Measurements from ENCODE around the gene USP36.

DNA sequence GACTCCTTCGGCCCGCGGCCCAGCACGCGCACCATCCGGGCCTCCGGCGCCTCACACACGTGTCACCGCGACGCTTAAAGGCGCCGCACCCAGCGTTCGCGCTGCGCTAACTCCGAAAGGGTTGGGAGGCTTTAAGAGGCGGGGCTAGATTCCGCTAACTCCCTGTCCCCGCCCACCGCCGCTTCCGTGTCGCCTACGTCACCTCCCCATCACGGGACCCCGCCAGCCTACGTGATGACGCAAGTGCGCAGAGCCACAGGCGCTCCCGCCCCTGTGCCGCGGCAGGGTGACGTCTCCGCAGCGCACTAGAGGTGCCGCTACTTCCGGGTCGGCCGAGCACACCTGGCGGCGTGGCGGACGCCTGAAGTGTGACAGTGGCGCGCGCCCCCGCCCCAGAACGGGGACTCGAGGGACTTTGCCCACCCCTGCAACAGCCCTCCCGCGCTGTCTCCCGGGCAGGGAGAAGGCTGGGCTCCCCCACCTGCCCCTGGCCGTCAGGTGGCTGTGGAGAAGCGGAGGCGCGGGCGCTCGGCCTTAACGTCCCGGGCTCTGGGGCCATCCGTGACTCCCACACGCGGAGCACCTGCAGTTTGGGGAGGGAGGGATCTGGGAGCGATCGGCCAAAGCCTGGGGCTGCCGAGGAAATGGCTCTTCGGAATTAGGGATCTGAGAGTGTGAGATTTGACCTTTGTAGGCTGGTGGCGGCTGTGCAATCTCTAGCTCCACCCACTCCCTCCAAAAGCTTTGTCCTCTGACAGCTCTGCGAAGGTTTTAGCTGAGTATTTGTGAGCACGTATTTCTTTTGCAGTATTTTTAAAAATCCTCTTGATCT, at the start of gene USP36:
- TF ChIP-seq CTCF (conservative IDR thresholded peaks at IDR 0.05 in 1 of 2, IDR thresholded peaks at IDR 0.05 in 1 of 2; ENCODE audit: extremely low read depth in 1 of 2, insufficient read depth in 1 of 2, low read depth in 1 of 2, low read length in 2 of 2) (peak in 1 of 2 donors; percentile 11), EZH2 (IDR thresholded peaks at IDR 0.05; ENCODE audit: borderline replicate concordance, low read length) (no peak)

Data from mammary epithelial cell (primary cell).